ENCODE measurements around the gene GRIN2A. TPM values are rescaled to one million over a fixed set of nuclear protein-coding genes. Genes with fewer than 3 reads are reported as not detected.

GRIN2A gene
- total RNA-seq, 1 donor from 2014 or later = 0.56 TPM

GRCh38 chr16:10022098-10022497, 160.1 kb downstream of the GRIN2A start:
- ATAC-seq (no peak), DNase-seq (no peak)
- Histone ChIP-seq H3K27me3 (ENCODE audit: low read depth) (peaks cover 6% of the 10 kb centered on the region), H3K27ac (no peak overlapping the region), H3K36me3 (no peaks in the 10 kb centered on the region), H3K4me1 (no peaks in the 10 kb centered on the region), H3K4me3 (no peak overlapping the region), H3K9me3 (no peaks in the 10 kb centered on the region)
- TF ChIP-seq, protein P1, sequence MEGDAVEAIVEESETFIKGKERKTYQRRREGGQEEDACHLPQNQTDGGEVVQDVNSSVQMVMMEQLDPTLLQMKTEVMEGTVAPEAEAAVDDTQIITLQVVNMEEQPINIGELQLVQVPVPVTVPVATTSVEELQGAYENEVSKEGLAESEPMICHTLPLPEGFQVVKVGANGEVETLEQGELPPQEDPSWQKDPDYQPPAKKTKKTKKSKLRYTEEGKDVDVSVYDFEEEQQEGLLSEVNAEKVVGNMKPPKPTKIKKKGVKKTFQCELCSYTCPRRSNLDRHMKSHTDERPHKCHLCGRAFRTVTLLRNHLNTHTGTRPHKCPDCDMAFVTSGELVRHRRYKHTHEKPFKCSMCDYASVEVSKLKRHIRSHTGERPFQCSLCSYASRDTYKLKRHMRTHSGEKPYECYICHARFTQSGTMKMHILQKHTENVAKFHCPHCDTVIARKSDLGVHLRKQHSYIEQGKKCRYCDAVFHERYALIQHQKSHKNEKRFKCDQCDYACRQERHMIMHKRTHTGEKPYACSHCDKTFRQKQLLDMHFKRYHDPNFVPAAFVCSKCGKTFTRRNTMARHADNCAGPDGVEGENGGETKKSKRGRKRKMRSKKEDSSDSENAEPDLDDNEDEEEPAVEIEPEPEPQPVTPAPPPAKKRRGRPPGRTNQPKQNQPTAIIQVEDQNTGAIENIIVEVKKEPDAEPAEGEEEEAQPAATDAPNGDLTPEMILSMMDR (IDR thresholded peaks at IDR 0.05) = no peak
- intact Hi-C loops (cut with DNase I) = no loop called here

DNA sequence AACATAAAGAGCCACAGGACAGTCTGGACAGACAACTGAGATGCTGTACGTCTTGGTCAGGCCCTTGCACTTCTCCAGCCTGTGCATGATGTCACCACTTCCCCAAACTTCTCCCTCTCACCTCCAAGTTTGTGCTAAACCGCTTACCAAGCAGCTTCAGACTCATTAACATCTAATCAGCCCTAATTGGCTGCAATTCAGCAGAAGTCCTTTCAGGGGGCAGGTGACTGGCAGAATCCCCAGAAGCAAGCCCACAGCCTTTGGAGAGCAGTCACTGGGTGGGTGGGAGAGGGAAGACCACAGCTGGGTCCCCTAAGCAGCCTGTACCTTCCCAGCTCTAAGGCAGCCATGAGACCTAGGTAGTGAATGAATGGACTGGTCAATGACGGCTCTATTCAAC, 161.4 kb downstream of the GRIN2A start:
- TF ChIP-seq, protein P1 (IDR thresholded peaks at IDR 0.05) = no peak
- intact Hi-C loops (cut with DNase I) = no loop called here
- Histone ChIP-seq H3K4me1 (no peaks in the 10 kb centered on the region), H3K36me3 (no peaks in the 10 kb centered on the region), H3K4me3 (no peak overlapping the region), H3K9me3 (no peaks in the 10 kb centered on the region), H3K27me3 (ENCODE audit: low read depth) (peaks cover 6% of the 10 kb centered on the region), H3K27ac (no peak overlapping the region)
- DNase-seq = no peak
- no peak for ATAC-seq

GRCh38 chr16:10016752-10017151, 165.5 kb downstream of the GRIN2A start:
- TF ChIP-seq, protein P1 (IDR thresholded peaks at IDR 0.05) = no peak
- H3K9me3 ChIP-seq = no peaks in the 10 kb centered on the region
- H3K4me1 ChIP-seq = no peaks in the 10 kb centered on the region
- H3K27me3 ChIP-seq (ENCODE audit: low read depth) = peaks cover 6% of the 10 kb centered on the region
- H3K36me3 ChIP-seq = no peaks in the 10 kb centered on the region
- DNase-seq (no peak), ATAC-seq (no peak)
- no peak overlapping the region for H3K4me3 ChIP-seq
- no peak overlapping the region for H3K27ac ChIP-seq
- intact Hi-C loops (cut with DNase I) = no loop called here

- H3K27ac ChIP-seq = no peak overlapping the region
- intact Hi-C loops (cut with DNase I) = no loop called here
Measured at GRCh38 chr16:10015397-10015796, 166.8 kb downstream of the GRIN2A start.

GRCh38 chr16:10013774-10014173, 168.5 kb downstream of the GRIN2A start:
- intact Hi-C loops (cut with DNase I) = no loop called here
- Histone ChIP-seq H3K36me3 (no peaks in the 10 kb centered on the region), H3K27ac (no peak overlapping the region), H3K27me3 (ENCODE audit: low read depth) (no peaks in the 10 kb centered on the region), H3K9me3 (no peaks in the 10 kb centered on the region), H3K4me3 (no peak overlapping the region), H3K4me1 (no peaks in the 10 kb centered on the region)
- DNase-seq (no peak), ATAC-seq (no peak)
- TF ChIP-seq, protein P1 (IDR thresholded peaks at IDR 0.05) = no peak

More at GRCh38 chr16:10015397-10015796, 166.8 kb downstream of the GRIN2A start:
- TF ChIP-seq, protein P1 (IDR thresholded peaks at IDR 0.05) = no peak
- Histone ChIP-seq H3K9me3 (no peaks in the 10 kb centered on the region), H3K27me3 (ENCODE audit: low read depth) (peaks cover 5% of the 10 kb centered on the region), H3K36me3 (no peaks in the 10 kb centered on the region), H3K4me1 (no peaks in the 10 kb centered on the region), H3K4me3 (no peak overlapping the region)
- DNase-seq (no peak), ATAC-seq (no peak)

- Histone ChIP-seq H3K4me3 (no peak overlapping the region), H3K4me1 (no peaks in the 10 kb centered on the region), H3K27me3 (ENCODE audit: low read depth) (no peaks in the 10 kb centered on the region), H3K27ac (no peak overlapping the region), H3K9me3 (no peaks in the 10 kb centered on the region), H3K36me3 (no peaks in the 10 kb centered on the region)
- intact Hi-C loops (cut with DNase I) = no loop called here
- ATAC-seq (no peak), DNase-seq (no peak)
- TF ChIP-seq, protein P1 (IDR thresholded peaks at IDR 0.05) = no peak
Measured at GRCh38 chr16:10013364-10013763, 168.9 kb downstream of the GRIN2A start.

Data from lower lobe of right lung (tissue), 2 donors.